Testis (tissue), 3 donors: ENCODE data around the gene EPPIN. TPM values are rescaled to one million over a fixed set of nuclear protein-coding genes. Genes with fewer than 3 reads are reported as not detected.
A peak's percentile ranks its signal among the peaks of the same experiment; 100 is the strongest.

Experiments used
- DNase-seq: peaks from one replicate; pipeline ENCODE4 v3.0.0-alpha.2; 2019
- H3K27ac ChIP-seq, 2 donors: fragments of 200-600 bp; sonication (generic); one replicate each; pipeline ENCODE4 v1.5.1; 2019
- H3K27me3 ChIP-seq: fragments of 200-600 bp; sonication (generic); one replicate; pipeline ENCODE4 v1.5.1; 2019
- H3K36me3 ChIP-seq: fragments of 200-600 bp; sonication (generic); one replicate; pipeline ENCODE4 v1.5.1; 2017; ENCODE audit warnings: low read depth; ENCODE audit errors: missing control alignments
- H3K4me1 ChIP-seq: fragments of 200-600 bp; sonication (generic); one replicate; pipeline ENCODE4 v1.5.1; 2019
- H3K4me3 ChIP-seq, 2 donors: fragments of 200-600 bp; sonication (generic); one replicate each; pipeline ENCODE4 v1.5.1; 2017 to 2019
- H3K9me3 ChIP-seq: fragments of 200-600 bp; sonication (generic); one replicate; pipeline ENCODE4 v1.5.1; 2017
- POLR2A ChIP-seq: fragments of 450-650 bp; IDR thresholded peaks from one replicate; pipeline ENCODE4 v1.6.1; 2017; ENCODE audit warnings: antibody characterized with exemption, mild to moderate bottlenecking, moderate library complexity
- WGBS, 2 donors: methylation state at CpG; one replicate each; pipeline ENCODE4 v1.1.5; 2018; 5-methylcytosine and 5-hydroxymethylcytosine counted together
- intact Hi-C: fragments of 100-400 bp; cut with DNase I; formaldehyde crosslinking; loops from one replicate; pipeline ENCODE4 v1.15.1; 2023; ENCODE audit warnings: low total_unique reads
- polyA plus RNA-seq: library from polyadenylated mRNA; stranded (reverse); fragments of 350-450 nt; fragmentation: Illumina TruSeq; extraction: RNeasy Lipid Tissue Mini Kit (QIAGEN cat#74804); gene quantifications from one replicate; pipeline ENCODE4 v1.2.3, GENCODE V29; 2014; ENCODE audit warnings: low read depth, low replicate concordance; ENCODE audit not compliant: insufficient read depth
- total RNA-seq, 2 donors: library from RNA; depleted of rRNA; stranded (reverse); fragments of >200 nt; gene quantifications; one replicate each; pipeline ENCODE4 v1.2.3, GENCODE V29; 2016
- TF ChIP-seq, protein P1 (sequence below), 3 experiments: fragments of 450-650 bp in 2 of 3; fragments of 200-600 bp in 1 of 3; sonication (generic) in 1 of 3; IDR thresholded peaks; one replicate each; pipeline ENCODE4 v1.5.1; 2016 to 2019; ENCODE audit warnings: antibody characterized with exemption in 3 of 3, mild to moderate bottlenecking in 2 of 3, moderate library complexity in 1 of 3

The EPPIN gene
- total and polyA plus RNA-seq, 3 donors from 2014 or later: 185 to 251 (median 222) TPM

GRCh38 chr20:45545754-45546453 lies 1.3 kb downstream of the EPPIN start:
- Histone ChIP-seq H3K9me3 (no peaks in the 10 kb centered on the region), H3K27me3 (no peaks in the 10 kb centered on the region), H3K4me3 (peak overlapping the region in 1 of 2 donors; percentile 55), H3K4me1 (peaks cover 5% of the 10 kb centered on the region), H3K27ac (peak overlapping the region; percentile 67 to 79), H3K36me3 (no peaks in the 10 kb centered on the region)
- DNase-seq: no peak
- 25 to 28% methylated on average over 5 of the region's 5 CpGs for WGBS, 2 donors
- TF ChIP-seq, protein P1, sequence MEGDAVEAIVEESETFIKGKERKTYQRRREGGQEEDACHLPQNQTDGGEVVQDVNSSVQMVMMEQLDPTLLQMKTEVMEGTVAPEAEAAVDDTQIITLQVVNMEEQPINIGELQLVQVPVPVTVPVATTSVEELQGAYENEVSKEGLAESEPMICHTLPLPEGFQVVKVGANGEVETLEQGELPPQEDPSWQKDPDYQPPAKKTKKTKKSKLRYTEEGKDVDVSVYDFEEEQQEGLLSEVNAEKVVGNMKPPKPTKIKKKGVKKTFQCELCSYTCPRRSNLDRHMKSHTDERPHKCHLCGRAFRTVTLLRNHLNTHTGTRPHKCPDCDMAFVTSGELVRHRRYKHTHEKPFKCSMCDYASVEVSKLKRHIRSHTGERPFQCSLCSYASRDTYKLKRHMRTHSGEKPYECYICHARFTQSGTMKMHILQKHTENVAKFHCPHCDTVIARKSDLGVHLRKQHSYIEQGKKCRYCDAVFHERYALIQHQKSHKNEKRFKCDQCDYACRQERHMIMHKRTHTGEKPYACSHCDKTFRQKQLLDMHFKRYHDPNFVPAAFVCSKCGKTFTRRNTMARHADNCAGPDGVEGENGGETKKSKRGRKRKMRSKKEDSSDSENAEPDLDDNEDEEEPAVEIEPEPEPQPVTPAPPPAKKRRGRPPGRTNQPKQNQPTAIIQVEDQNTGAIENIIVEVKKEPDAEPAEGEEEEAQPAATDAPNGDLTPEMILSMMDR (IDR thresholded peaks at IDR 0.05): peak in 1 of 3 experiments; percentile 31
- TF ChIP-seq POLR2A: no peak
- intact Hi-C loops: no loop called here

GRCh38 chr20:45545351-45545750 lies 1.9 kb downstream of the EPPIN start:
- no peak for DNase-seq
- no peaks in the 10 kb centered on the region for H3K36me3 ChIP-seq
- no peaks in the 10 kb centered on the region for H3K27me3 ChIP-seq
- TF ChIP-seq POLR2A: no peak
- TF ChIP-seq, protein P1 (IDR thresholded peaks at IDR 0.05): no peak
- intact Hi-C loops: no loop called here
- peaks cover 5% of the 10 kb centered on the region for H3K4me1 ChIP-seq
- no peaks in the 10 kb centered on the region for H3K9me3 ChIP-seq
- WGBS, 2 donors: 60 to 87% methylated on average over 3 of the region's 3 CpGs
- H3K4me3 ChIP-seq: no peak overlapping the region
- peak overlapping the region; percentile 11 to 67 for H3K27ac ChIP-seq

- Histone ChIP-seq H3K27ac (no peak within 1 kb of the TSS), H3K36me3 (no peaks in the 10 kb centered on the region), H3K9me3 (no peaks in the 10 kb centered on the region), H3K4me1 (no peaks in the 10 kb centered on the region), H3K4me3 (no peak within 1 kb of the TSS), H3K27me3 (no peaks in the 10 kb centered on the region)
- no peak for TF ChIP-seq POLR2A
- TF ChIP-seq, protein P1 (IDR thresholded peaks at IDR 0.05): no peak
- intact Hi-C loops: no loop called here
- DNase-seq: no peak
- 73 to 87% methylated on average over 2 of the region's 2 CpGs for WGBS, 2 donors
These were observed 7.8 kb downstream of the EPPIN start, which contains the start of gene WFDC6 for GRCh38 chr20:45539382-45539781. TSS of gene WFDC6 (minus strand) at chr20:45539482. CDS start at chr20:45539407, 75 bp downstream.

- intact Hi-C loops: no loop called here
- H3K4me3 ChIP-seq: no peak overlapping the region
- no peaks in the 10 kb centered on the region for H3K27me3 ChIP-seq
- H3K27ac ChIP-seq: no peak overlapping the region
- DNase-seq: no peak
- H3K4me1 ChIP-seq: no peaks in the 10 kb centered on the region
- H3K9me3 ChIP-seq: no peaks in the 10 kb centered on the region
- TF ChIP-seq, protein P1 (IDR thresholded peaks at IDR 0.05): no peak
- no peak for TF ChIP-seq POLR2A
- WGBS, 2 donors: 71 to 74% methylated on average over 7 of the region's 7 CpGs
- no peaks in the 10 kb centered on the region for H3K36me3 ChIP-seq
These were observed 8.9 kb downstream of the EPPIN start for GRCh38 chr20:45538209-45538799.
